Measurements from ENCODE around the gene FURIN.

The FURIN gene

GRCh38 chr15:90860942-90861675, 7.3 kb upstream of the FURIN start (continued):
- no peak for TF ChIP-seq ZBTB10 (tag by site-specific recombination; IDR thresholded peaks at IDR 0.05)
- peak; percentile 90 for TF ChIP-seq ZNF341 (tag by site-specific recombination; IDR thresholded peaks at IDR 0.05; ENCODE audit: low read depth)
- TF ChIP-seq KLF10 (tag by site-specific recombination; IDR thresholded peaks at IDR 0.05) = 0 out of 2 replicates have a peak, but pooled peaks have one; percentile 39
- TF ChIP-seq PRDM1 (tag by site-specific recombination; IDR thresholded peaks at IDR 0.05) = no peak
- peak; percentile 82 for TF ChIP-seq TSHZ1 (tag by site-specific recombination; IDR thresholded peaks at IDR 0.05; ENCODE audit: borderline replicate concordance)
- peak; percentile 64 for TF ChIP-seq KLF17 (tag by site-specific recombination; IDR thresholded peaks at IDR 0.05)
- TF ChIP-seq ZNF560 (tag by site-specific recombination; IDR thresholded peaks at IDR 0.05; ENCODE audit: borderline replicate concordance) = no peak
- no peak for TF ChIP-seq SP2 (tag by site-specific recombination; IDR thresholded peaks at IDR 0.05)
- TF ChIP-seq SP3 (tag by site-specific recombination; IDR thresholded peaks at IDR 0.05) = no peak
- no peak for TF ChIP-seq ZNF658 (tag by site-specific recombination; IDR thresholded peaks at IDR 0.05)
- no peak for TF ChIP-seq MYNN (tag by site-specific recombination; IDR thresholded peaks at IDR 0.05; ENCODE audit: borderline replicate concordance)
- no peak for TF ChIP-seq ZNF169 (tag by site-specific recombination; IDR thresholded peaks at IDR 0.05)
- TF ChIP-seq REPIN1 (tag by site-specific recombination; IDR thresholded peaks at IDR 0.05; ENCODE audit: low read depth) = no peak
- no peak for TF ChIP-seq SALL2 (tag by site-specific recombination; IDR thresholded peaks at IDR 0.05; ENCODE audit: borderline replicate concordance)
- TF ChIP-seq ZNF416 (tag by site-specific recombination; IDR thresholded peaks at IDR 0.05) = no peak
- TF ChIP-seq SETDB1 (IDR thresholded peaks at IDR 0.05; ENCODE audit: insufficient read length, low read length) = no peak
- TF ChIP-seq ZNF660 (tag by site-specific recombination; IDR thresholded peaks at IDR 0.05) = no peak
- no peak for TF ChIP-seq ZNF501 (tag by site-specific recombination; IDR thresholded peaks at IDR 0.05)
- TF ChIP-seq ELK4 (IDR thresholded peaks at IDR 0.05; ENCODE audit: borderline replicate concordance, low read depth, low read length) = no peak
- no peak for TF ChIP-seq ZNF433 (tag by site-specific recombination; IDR thresholded peaks at IDR 0.05; ENCODE audit: low read depth)
- TF ChIP-seq GLIS2 (tag by site-specific recombination; IDR thresholded peaks at IDR 0.05) = no peak
- no peak for TF ChIP-seq ZNF280C (tag by site-specific recombination; IDR thresholded peaks at IDR 0.05)
- 0 out of 2 replicates have a peak, but pooled peaks have one; percentile 16 for TF ChIP-seq BCL11A (tag by site-specific recombination; IDR thresholded peaks at IDR 0.05; ENCODE audit: low read depth)
- no peak for TF ChIP-seq ZBTB49 (tag by site-specific recombination; IDR thresholded peaks at IDR 0.05; ENCODE audit: low read depth)
- TF ChIP-seq ZNF621 (tag by site-specific recombination; IDR thresholded peaks at IDR 0.05) = no peak

Measured in HEK293 (cell line).